HG03521 (cell line): ENCODE measurements around the gene VGLL4.

Source experiments
- ATAC-seq: cut with Tn5 transposase; IDR thresholded peaks from one replicate; pipeline ENCODE4 v1.9.1; 2021; ENCODE audit warnings: mild to moderate bottlenecking, moderate library complexity; ENCODE audit not compliant: unreplicated experiment

Gene VGLL4

DNA sequence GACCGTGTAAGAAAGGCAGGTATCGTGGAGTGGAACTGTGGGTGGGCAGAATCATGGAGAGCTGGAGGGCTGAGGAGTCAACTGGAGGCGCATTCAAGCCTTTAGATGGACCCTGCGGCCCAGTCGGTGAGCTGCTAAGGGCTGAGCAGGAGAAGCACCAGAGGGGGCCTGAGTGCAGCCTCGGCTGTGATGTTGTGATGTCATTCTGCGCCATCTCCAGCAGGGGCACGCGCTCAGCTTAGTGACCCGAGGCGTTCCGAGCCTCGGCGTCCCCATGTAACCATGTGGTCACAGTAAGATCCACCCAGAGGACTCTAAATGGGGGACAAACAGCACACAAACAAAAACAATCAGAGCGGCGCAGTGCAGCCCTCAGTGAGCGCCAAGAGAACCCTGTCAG lies 76.8 kb downstream of the VGLL4 start:
- ATAC-seq = no peak

DNA sequence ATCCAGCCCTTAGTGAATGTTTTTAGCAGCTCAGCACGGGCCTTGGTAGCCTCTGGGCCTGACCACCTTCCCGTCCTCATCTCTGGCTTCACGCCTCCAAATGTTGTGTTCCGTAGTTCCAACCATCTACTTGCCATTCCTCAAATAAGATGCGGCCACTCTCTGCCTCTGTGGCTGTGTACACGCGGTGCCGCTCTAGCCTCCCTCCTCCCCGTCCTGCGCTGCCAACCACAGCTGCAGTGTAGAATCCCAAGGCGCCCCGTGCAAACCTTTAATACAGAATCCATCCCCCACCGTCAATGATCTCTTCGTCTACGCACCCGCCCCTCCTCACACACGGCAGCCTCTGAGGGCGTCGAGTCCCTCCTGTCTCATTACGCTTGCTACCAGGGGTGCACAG lies 77.2 kb downstream of the VGLL4 start:
- ATAC-seq = no peak

DNA sequence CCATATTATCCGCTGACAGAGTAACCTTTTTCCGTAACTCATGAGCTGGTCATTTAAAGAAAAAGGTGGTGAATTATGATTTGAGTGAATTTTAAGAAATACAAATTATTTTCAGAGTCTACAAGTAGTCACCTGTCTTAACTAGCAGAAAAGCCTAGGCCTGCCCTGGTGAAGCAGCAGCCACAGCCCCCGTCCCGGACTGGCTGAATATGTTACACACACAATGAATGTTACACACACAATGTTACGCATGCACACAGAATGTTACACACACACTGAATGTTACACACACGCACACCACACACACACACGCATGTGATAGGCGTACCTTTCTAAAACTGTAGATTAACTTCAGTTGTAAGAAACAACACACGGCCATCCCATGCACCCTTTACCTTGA lies 77.8 kb downstream of the VGLL4 start:
- no peak for ATAC-seq

DNA sequence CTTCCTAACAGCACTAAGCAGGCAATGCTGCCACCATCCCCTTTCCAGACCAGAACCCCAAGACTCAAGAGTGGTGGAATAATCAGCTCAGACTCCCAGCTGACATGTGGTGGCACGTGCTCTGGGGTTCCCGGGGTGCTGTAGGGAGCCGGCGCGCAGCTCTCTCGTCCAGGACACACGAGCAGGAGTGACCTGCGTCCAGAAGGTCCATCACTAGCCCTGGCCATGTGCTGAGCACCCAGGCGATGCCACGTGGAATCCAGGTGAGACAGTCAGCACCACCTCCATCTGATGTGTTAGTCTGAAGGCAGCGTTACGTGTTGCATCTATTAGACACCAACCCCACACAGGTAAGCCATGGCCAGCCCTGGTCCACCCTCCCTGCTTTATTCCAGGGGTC lies 78.2 kb downstream of the VGLL4 start:
- no peak for ATAC-seq

DNA sequence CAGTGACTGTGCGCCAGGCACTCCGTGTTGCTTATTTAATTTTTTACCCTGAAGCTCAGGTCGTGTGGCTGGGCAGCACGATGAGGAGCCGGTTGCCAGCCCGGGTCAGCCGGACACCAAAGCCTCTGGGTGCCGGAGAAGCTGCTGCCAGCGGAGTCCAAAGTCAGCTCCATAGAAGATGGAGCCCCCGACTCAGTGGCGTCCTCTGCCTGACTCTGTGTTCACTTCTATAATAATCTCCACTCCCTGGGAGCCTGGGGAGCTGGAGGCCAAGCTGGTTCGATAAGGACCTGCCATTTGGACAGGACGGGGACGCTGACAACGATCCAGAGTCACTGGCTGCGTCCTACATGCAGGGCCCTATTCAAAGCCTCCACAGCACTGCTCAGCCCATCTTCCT lies 78.6 kb downstream of the VGLL4 start:
- no peak for ATAC-seq

DNA sequence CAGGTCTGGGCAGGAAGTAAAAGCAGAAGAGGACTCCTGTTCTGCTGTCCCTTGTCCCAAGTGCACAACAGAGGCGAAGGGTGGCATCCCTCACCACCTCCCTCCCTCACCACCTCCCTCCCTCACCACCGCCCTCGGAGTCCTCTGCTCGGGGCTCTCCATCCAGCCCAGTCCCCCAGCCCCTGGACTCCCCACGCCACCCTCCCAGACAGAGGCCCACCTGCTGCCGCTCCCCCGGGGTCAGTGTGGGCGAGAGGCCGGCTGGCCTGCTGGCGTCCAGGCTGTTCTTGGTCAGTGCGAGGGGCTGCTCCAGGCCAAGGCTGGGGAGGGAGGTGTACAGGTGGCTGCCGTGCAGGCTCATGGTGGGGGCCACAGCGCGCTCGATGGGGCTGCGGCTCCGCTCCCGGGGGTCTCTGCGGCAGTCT lies 79.1 kb downstream of the VGLL4 start:
- no peak for ATAC-seq

DNA sequence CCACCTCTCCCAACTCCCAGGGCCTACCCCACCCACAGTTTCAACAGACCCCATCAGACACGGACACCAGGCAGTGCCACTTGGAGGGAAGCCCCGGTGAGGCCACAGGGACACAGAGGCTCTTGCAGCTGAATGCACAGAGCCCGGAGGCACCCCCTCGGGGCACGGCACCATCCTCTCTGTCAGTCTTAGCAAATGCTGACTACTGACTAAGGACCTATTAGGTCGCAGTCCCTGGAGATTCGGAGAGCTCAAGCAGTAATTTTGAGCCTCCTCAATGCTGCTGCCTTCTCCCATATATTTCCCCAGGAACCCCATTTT lies 79.9 kb downstream of the VGLL4 start:
- no peak for ATAC-seq

DNA sequence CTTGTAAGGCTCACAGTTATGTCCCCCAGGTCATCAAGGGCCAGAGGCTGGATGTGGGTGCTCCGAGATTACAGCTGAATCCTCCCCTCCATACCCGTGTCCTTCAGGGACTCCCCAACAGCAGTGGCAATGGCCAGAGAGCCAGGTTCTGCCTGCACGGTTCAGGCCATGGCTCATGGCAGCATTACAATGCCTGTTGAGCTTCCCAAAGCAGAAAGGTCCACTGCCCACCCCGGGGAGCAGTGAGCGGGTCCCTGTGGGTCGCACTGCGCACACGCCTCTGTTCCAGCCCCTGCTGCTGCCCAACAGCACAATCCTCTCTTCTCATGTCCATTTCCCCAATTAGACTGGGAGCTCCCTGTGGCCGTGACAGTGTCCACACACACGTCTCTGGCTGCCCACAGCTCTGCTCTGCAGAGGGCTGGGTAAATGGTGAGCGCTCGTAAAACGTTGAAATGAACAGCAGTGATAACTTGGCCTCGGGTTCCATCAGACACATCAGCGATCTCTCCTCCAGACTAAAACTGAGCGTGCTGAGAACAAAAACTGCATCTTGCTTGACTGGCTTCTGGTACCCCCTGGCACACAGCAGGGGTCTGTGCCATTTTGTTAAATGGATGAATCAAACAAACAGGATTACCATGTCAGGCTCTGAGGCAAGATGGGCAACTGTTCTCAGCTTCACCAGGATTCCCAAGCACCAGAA lies 80.4 kb downstream of the VGLL4 start:
- no peak for ATAC-seq

DNA sequence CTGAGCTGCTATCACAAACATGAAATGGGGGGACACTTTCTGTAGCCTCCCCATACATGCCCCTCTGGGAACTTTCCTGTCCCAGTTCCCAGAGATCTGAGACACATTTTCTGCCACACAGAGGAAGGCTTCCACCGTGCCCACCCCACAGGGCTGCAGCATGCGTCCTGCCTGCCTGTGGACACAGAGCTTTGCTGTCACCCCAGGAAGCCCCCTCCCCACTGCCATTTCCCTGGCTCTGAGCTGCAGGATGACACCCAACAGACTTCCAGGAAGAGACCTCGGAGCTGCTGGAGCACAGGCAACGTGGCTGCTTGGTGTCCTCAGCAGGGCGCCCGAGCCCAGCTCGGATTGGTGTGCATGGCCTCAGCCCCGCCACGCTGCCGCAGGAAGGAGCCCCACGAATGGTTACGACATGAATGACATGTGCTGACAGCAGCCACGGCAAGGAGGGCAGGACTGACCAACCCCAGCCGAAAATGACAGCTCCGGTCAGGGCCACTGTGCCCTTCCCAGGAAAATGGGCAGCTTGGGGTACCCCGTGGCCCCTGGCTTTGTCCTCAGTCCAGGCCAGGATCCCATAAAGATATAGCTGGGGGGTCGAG lies 81.3 kb downstream of the VGLL4 start:
- ATAC-seq = no peak

DNA sequence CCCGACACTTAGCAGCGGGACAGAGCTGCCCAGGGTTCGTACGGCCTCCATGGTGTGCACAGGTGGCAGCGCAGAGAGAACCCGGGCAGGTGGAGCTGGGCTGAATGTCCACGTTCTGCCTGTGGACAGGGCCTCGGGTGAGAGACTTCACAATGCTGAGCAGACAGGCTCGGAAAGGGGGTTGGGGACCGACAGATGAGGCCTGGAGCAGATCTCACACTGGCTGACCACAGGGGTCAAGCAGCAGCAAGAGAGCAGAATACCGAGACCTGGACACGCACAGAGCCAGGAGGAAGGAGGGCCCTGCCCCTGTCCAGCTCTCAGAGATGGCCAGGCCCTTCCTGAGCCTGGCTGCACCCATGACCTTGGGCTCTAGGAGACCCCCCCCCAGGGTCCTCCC lies 83.0 kb downstream of the VGLL4 start:
- ATAC-seq = no peak

DNA sequence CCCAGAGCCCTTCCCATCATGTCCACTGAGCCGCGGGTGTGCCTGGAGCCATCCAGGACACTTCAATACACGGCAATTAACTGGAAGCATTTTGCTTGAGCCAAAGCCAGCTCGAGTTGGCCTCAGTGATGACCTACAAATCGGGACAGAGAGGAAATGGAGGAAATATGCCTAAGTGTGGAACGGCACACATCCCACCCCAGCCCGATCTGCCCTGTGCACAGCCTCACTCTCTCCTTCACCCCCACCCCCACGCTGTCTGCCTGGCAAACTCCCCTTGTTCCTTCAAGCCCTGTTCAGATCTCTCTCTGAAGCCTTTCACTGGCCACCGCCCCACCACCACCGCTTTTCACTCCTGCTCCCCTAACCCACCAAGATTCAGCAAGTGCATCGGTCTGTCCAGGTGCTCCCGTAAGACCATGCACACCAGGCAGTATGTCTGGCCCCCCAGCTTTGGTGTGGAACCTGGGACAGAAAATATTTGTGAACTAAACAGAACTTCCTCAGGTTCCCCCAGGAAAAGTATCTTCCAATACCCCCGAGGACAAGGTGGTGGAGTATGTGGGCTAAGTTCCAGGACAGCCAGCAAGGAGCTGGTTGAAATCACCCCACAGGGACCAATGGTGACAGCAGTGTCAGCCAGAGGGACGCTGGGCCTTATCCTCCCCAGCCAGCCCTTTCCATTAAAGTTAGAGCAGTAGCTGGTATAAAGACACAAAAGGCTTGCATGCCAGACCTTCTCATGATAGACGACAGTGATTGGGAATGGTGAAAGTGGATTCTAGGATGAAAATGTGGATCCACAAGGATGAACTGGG lies 83.7 kb downstream of the VGLL4 start:
- no peak for ATAC-seq

DNA sequence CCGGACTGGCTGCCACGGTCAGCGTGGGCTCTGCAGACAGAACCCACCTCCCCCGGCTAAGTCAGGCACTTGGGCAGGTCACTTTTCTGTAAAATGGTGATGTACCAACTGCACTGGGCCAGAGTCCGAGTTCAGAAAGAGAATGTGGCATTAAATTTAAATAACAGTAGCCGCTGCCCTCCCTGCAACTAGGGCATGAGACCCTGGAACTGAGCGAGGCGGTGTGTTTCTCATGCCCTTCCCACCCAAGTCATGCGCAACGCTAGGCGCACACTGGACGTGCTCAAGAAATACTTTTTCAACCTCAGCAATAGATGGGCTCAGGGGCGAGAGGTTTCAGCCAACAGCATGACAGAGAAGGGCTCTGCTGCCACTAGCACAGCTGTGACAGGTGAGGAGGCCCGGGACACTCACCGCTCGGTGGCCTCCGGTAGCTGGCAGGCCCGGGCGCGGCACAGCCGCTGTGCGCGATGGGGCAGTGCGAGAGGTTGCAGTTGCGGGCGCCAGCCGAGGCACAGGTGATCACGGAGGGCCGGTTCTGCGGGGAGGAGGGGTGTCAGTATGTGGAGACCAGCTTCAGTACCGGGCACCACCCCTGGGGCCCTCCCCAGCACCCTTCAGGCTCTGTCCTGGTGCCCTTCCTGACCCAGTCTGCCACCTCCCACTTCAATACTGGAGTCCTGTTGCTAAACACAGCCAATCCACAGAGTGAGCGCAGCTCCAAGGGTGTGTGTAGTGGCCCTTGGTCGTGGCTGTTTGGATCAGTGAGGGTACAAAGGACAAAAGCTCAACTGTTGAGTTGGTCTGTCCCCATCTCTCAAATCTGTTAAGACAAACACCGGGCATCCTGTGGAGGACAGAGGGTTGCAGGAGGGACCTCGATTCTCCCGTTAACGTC lies 84.5 kb downstream of the VGLL4 start:
- ATAC-seq = no peak

DNA sequence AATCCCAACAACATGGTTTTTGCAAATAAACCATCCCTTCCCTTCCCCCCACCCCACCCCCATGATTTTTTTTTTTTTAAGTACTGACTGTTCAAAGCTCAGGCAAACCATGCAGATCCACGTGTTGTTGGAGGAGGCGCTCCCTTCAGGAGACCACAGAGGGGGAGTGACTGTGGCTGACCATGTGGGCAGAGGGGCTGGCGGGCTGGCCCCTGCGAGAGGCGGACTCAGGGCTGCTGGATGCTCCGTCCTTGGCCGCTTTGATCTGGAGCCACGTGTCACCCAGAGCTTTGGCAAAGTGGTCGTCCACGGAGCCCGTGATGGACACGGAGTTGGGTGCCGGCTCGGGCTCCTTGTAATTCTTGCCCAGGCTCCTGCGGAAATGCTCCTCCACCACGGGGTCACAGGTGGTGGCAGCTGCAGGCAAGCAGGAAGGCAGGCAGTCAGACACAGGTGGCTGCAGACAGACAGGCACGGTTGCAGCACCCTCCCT lies 85.3 kb downstream of the VGLL4 start:
- no peak for ATAC-seq

DNA sequence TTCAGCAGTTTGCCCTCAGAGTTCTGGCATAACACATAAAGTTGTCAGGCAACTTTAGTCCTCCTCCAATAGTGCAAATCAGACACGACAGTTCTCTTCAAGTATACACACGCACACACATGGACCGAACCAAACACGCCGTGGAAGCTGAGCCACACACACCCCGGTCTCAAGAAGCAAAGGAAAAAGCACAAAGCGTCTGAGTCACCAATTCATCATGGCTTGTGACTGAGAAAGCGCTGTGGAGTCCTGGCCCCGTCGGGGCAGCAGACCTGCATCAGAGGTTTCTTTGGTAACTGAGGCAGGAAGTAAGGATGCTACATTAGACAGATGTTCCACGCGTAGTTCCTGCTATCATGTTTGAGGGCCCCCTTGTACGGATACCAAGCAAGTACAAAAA lies 85.7 kb downstream of the VGLL4 start:
- ATAC-seq = no peak

DNA sequence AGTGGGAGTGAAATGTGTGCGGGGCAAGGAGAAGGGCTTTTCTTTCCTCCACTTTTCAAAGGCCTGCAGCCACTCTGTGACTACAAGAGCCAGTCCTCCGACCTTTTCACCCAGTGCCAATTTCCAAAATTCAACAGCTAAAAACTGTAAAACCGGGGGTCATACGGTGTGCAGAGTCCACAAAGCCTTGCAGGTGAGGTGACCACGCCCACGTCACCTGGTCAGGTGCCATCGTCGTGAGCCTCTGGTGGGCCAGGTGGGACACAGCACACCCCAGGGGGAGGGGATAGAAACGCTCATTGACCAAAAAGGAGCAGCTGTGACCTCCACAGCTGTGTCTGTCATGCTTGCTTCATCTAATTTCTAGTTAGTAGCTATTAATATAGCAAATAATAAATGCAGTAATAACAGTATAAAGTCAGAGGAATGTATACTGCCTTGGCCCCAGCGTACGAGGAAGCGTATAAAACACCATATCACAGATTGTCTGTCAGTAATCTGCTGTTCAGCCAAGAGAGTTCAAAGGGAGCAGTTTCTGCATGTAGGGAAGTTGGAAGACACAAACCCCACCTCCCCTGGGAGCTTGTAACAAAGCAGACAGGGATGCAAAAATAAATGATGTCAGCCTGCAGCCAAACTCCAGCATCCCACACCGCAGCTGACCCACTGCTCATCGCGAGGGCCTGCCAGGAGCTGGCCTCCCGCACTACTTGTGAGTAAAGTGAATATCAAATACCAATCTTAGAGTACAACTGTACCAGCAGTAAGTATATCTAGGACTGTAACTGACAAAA lies 86.7 kb downstream of the VGLL4 start:
- no peak for ATAC-seq

DNA sequence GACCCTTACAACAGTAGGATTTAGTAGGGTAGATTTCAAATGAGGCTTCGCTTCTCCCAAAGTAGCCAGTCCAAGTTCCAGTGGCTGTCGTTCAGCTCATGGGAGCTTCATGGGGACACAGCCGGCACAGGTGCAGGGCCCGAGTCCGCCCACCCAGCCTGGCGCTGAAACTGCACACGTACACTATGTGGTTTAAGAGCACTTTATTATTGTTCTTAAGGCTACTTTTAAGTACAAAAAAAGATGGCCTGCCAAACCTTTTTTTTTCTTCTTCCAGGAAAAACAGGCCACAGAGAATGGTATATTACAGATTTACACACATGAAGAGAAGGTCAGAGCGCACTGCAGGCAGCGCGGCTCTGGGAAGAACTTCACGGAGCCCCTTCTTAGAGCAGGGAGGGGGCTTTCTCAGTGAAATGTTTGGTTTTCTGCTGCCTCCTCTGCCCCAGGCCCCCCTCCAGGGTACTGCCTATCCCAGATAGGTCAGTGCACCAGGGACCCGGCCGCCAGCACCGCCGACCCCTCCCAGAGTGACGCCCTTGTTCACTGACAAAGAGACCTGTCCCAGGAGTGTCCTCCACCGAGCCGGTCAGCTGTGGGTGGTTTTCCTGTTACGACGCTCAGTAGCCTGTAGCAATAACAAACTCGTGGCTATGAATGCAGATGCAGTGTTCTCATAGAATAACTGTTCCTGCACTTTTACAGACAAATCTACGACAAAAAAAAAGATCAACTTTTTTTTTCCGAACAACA lies 87.7 kb downstream of the VGLL4 start:
- no peak for ATAC-seq

DNA sequence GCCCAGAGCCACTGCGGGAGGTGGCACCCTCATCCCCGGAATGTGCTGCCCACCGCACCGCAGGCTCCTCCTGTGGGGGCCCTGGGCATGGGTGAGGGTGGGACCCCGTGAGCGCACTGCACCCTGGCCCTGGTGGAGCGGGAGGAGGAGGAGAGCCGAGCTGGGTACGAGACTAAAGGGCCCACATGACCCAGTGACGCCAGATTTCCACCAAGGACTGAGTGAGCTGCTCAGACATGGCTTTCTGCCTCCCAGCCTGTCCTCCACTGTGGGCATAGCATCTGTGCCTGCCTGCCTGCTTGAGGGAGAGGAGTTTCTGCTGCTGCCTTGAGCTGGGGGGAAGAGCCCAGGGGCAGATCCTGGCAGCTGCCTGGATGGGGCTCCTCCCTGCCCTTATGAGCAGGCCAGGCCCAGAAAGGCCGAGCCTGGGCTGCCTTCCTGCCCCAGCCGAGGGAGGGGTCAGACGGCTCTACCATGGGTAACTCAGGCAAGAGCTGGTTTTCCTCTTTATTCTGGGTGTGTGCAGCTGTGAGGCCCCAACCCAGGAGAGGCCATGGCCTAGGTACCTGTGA lies 88.4 kb downstream of the VGLL4 start:
- no peak for ATAC-seq

DNA sequence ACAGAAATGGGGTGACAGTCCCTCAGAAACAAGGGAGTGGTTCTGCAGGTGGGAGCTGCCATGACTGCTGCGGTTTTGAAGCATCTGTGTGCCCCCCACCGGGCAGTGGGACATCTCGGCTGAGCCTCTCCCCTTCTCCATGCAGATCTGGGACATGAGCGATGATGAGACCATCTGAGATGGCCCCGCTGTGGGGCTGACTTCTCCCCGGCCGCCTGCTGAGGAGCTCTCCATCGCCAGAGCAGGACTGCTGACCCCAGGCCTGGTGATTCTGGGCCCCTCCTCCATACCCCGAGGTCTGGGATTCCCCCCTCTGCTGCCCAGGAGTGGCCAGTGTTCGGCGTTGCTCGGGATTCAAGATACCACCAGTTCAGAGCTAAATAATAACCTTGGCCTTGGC lies 89.0 kb downstream of the VGLL4 start:
- ATAC-seq = no peak

DNA sequence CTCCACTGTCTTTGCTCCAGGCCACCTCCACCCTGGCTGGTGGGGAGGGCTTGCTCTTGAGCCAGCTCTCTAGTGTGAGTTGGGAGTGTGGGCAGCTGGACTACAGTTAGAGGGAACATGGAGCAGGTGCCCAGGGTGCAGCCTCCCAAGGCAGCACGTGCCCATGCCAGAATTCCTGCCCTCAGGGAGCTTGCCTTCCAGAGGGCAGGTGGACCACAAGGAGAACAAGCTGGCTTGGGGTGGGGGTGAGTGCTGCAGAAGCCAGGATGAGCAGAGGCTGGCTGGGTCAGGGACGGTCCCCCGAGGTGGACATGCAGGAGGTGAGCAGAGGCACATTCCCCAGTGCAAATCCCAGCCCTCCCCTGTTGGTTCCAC lies 89.5 kb downstream of the VGLL4 start:
- no peak for ATAC-seq
